Stimulated activated CD4-positive, alpha-beta T cell treated with anti-CD3 and anti-CD28 coated beads, Interleukin-12 subunit alpha, Interleukin-12 subunit beta, amount 100 ng/mL, for 48 hours (primary cell): Measurements from ENCODE around the gene SHE.
"Not testable (repeated sequence)": the region's sequence is repeated elsewhere in the genome, so short reads cannot be mapped to it uniquely, and the experiment has no call there.

ENCODE experiments used
- DNase-seq, 3 donors: peaks; one replicate each; pipeline ENCODE4 v3.0.0-alpha.2; 2020; ENCODE audit warnings: low read depth in 2 of 3, low spot score in 1 of 3

Gene SHE

GRCh38 chr1:154502066-154502743, at the start of gene SHE, which contains the start of gene TDRD10:
Gene SHE (minus strand): TSS chr1:154502412. CDS start chr1:154502026, 386 bp downstream.
Gene TDRD10 (plus strand): TSS chr1:154502219. CDS start chr1:154506904, 4,685 bp downstream.
- no peak for DNase-seq

GRCh38 chr1:154551474-154551873, 49.3 kb upstream of the SHE start:
- DNase-seq = no peak

GRCh38 chr1:154550657-154551056, 48.4 kb upstream of the SHE start:
- DNase-seq = no peak

GRCh38 chr1:154550070-154550469, 47.9 kb upstream of the SHE start:
- DNase-seq = no peak

GRCh38 chr1:154549202-154549770, 47.1 kb upstream of the SHE start:
- DNase-seq = no peak

GRCh38 chr1:154548028-154548427, 45.8 kb upstream of the SHE start:
- no peak for DNase-seq

DNA sequence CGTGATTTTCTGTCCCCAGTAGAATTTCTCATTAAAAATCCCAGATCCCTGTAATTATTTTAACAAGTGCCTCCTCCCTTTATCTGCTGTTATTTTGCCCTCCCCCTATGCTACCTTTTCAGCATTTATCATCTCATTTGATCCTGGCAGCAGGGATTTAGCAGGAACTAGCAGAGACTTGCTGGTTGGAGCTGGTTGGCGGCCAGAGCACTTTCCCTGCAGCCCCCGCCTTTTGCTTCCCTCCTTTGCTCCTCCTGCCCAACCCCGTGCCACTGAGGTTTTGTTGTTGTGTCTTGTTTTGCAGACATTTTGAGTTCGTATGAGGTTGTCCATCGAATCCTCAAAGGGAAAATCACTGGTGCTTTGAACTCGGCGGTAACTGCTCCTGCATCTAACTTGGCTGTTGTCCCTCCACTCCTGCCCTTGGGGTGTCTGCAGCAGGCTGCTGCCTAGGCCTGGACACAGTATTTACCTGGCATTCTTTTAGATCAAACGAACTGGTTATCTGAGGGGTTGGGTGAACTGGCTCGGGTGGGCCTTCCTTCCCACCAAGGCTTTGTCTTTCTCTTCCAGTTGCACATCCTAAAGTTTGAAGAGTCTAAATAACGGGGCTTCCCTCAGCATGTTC, 45.0 kb upstream of the SHE start:
- DNase-seq = no peak

- DNase-seq = peak; percentile 40 to 62 (median 49)
These were observed 44.3 kb upstream of the SHE start for GRCh38 chr1:154546264-154547063.

GRCh38 chr1:154541231-154541630, 39.0 kb upstream of the SHE start:
- DNase-seq = no peak

DNA sequence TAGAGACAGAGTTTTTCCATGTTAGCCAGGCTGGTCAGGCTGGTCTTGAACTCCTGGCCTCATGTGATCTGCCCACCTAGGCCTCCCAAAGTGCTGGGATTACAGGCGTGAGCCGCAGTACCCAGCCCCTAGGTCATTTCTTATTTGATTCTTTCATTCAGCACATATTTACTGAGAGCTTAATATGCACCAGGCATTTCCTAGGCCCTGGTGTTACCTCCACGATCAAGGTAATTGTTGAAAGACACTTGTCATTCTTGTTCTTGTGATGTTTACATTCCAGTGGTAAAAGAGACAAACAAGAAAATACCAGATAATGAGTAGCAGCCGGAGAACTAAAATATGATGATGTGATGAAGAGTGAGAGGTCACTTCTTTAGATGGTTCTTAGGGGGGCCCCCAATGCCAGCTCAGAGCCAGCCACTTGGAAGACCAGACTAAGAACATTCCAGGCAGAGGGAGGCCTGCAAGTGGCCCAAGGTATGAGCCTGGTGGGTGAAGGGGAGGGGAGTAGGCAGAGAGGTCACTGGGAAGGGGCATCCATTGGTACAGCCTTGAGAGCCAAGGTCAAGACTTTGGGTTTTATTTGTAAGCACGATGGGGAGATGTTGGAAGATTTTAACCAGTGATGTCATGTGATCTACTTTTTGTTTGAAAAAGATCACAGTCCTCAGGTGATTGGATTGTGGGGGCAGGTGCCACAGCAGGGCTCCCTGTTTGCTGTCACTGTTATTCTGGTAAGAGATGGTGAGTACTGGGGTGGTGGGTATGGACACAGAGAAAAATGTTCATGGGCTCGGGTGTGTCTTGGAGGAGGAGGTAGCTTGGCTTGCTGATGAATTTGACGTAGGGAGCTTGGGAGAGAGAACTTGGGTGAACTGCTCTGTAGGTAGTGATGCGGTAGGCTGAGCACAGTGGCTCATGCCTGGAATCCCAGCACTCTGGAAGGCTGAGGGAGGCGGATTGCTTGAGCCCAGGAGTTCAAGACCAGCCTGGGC, 37.6 kb upstream of the SHE start:
- DNase-seq = no peak

DNA sequence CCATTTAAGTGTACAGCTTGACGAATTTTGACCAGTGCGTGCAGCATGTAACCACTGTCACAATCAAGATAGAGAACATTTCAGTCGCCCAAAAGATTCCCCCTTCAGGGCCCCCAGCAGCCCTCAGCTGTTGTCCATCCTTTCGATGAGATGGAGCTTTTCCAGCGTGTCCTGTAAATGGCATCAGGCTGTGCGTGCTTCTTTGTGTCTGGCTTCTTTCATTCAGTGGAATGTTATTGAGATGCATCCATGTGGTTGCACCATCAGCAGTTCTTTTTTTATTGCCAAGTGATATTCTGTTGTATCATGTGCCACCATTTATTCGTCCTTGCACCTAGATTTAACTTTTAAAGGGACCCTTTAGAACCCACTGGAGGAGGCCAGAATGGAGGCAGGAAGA, 34.4 kb upstream of the SHE start:
- no peak for DNase-seq

- DNase-seq = no peak
These were observed 32.0 kb upstream of the SHE start for GRCh38 chr1:154533952-154534844.

- not testable (repeated sequence) for DNase-seq
These were observed 29.7 kb upstream of the SHE start for GRCh38 chr1:154531950-154532349.

GRCh38 chr1:154529308-154529707, 27.1 kb upstream of the SHE start:
- no peak for DNase-seq

GRCh38 chr1:154527192-154527591, 25.0 kb upstream of the SHE start:
- no peak for DNase-seq

GRCh38 chr1:154524881-154525280, 22.7 kb upstream of the SHE start:
- DNase-seq = no peak

DNA sequence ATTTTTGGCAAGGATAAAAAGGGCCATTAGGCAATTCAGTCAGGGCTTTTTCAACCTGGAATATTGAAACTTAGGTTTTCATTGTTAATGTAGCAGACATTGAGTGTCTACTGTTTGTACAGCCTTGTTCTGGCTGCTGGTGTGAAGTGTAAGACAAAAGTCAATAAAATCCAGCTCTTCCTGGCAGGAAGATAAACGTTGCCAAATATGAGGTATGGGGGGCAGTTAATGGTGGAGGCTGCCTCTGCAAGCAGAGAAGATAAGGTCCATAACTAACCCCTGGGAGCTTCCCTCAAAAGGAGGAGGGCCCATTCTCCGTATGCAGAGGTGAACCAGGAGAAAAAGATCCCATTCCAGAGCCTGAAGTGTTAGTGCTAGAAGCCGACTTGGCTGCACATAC, 19.5 kb upstream of the SHE start:
- no peak for DNase-seq

GRCh38 chr1:154520333-154520732, 18.1 kb upstream of the SHE start:
- no peak for DNase-seq

GRCh38 chr1:154519591-154519991, 17.4 kb upstream of the SHE start:
- DNase-seq = no peak
